Prostate gland (tissue), 2 donors: ENCODE results near the gene CHFR. TPM values are rescaled to one million over a fixed set of nuclear protein-coding genes. Genes with fewer than 3 reads are reported as not detected.
"Not testable (repeated sequence)": the region's sequence is repeated elsewhere in the genome, so short reads cannot be mapped to it uniquely, and the experiment has no call there.

Experiments
- DNase-seq: peaks from one replicate; pipeline ENCODE4 v3.0.0-alpha.2; 2019; ENCODE audit warnings: low spot score
- H3K27ac ChIP-seq, 2 donors: fragments of 200-600 bp; sonication (generic); 2 replicates each; pipeline ENCODE4 v1.5.1; 2017 to 2019
- H3K27me3 ChIP-seq: fragments of 200-600 bp; sonication (generic); replicated peaks from 2 replicates; pipeline ENCODE4 v1.5.1; 2019; ENCODE audit not compliant: insufficient read depth
- H3K36me3 ChIP-seq, 2 donors: fragments of 200-600 bp; sonication (generic); 1 replicate in 1 of 2; 2 replicates in 1 of 2; pipeline versions ENCODE4 v1.5.1 to v1.8.1; 2017 to 2019
- H3K4me1 ChIP-seq: fragments of 200-600 bp; sonication (generic); replicated peaks from 2 replicates; pipeline ENCODE4 v1.5.1; 2019
- H3K4me3 ChIP-seq, 2 donors: fragments of 200-600 bp; sonication (generic); 2 replicates each; pipeline ENCODE4 v1.5.1; 2017 to 2019
- H3K9me3 ChIP-seq: fragments of 200-600 bp; sonication (generic); 2 replicates; pipeline ENCODE4 v1.5.1; 2017
- POLR2A ChIP-seq: fragments of 450-650 bp; IDR thresholded peaks from one replicate; pipeline ENCODE4 v1.6.1; 2016; ENCODE audit warnings: antibody characterized with exemption, mild to moderate bottlenecking
- POLR2AphosphoS5 ChIP-seq: sonication (generic); formaldehyde crosslinking; IDR thresholded peaks from one replicate; pipeline ENCODE4 v1.6.1; 2017; ENCODE audit warnings: antibody characterized with exemption
- WGBS: methylation state at CpG from one replicate; pipeline ENCODE4 v1.1.5; 2018; 5-methylcytosine and 5-hydroxymethylcytosine counted together
- intact Hi-C: fragments of 100-400 bp; cut with DNase I; formaldehyde crosslinking; loops from one replicate; pipeline ENCODE4 v1.14.2; 2022
- total RNA-seq, 2 donors: library from RNA; depleted of rRNA; stranded (reverse); fragments of >200 nt; gene quantifications; one replicate each; pipeline ENCODE4 v1.1.0, GENCODE V29; 2016
- TF ChIP-seq, protein P1 (sequence below), 4 experiments: fragments of 200-600 bp in 2 of 4; fragments of 450-650 bp in 2 of 4; sonication (generic) in 2 of 4; IDR thresholded peaks; 1 replicate in 3 of 4; 2 replicates in 1 of 4; pipeline ENCODE4 v1.5.1; 2016 to 2019; ENCODE audit warnings: antibody characterized with exemption in 4 of 4, mild to moderate bottlenecking in 2 of 4, moderate library complexity in 2 of 4

The CHFR gene
- total RNA-seq, 2 donors from 2014 or later: 18.7 to 52.3 TPM

DNA sequence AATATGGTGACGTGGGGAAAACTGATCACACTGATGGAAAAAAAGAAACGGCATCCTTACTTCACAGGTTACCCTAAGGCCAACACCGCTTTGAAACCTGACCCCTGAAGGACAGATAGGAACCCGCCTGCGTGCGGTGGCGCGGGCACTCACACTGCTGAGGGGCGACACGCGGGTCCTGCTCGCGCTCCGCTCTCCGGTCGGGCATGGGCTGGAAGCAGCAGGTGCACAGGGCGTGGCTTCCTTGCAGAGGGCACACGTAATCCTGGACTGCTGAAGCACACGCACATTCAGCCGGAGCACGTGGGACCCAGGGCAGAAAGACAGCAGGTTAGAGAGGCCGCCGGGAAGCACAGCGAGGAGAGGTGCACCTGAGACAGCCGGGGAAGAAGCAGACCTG is 35.9 kb downstream of the CHFR start:
- Histone ChIP-seq H3K4me3 (no peak overlapping the region), H3K36me3 (peaks cover 17 to 22% of the 10 kb centered on the region in 2 donors), H3K4me1 (no peaks in the 10 kb centered on the region), H3K9me3 (no peaks in the 10 kb centered on the region), H3K27ac (no peak overlapping the region), H3K27me3 (no peaks in the 10 kb centered on the region)
- 92% methylated on average over 25 of the region's 25 CpGs for WGBS
- DNase-seq: no peak
- intact Hi-C loops: no loop called here
- TF ChIP-seq, protein P1, sequence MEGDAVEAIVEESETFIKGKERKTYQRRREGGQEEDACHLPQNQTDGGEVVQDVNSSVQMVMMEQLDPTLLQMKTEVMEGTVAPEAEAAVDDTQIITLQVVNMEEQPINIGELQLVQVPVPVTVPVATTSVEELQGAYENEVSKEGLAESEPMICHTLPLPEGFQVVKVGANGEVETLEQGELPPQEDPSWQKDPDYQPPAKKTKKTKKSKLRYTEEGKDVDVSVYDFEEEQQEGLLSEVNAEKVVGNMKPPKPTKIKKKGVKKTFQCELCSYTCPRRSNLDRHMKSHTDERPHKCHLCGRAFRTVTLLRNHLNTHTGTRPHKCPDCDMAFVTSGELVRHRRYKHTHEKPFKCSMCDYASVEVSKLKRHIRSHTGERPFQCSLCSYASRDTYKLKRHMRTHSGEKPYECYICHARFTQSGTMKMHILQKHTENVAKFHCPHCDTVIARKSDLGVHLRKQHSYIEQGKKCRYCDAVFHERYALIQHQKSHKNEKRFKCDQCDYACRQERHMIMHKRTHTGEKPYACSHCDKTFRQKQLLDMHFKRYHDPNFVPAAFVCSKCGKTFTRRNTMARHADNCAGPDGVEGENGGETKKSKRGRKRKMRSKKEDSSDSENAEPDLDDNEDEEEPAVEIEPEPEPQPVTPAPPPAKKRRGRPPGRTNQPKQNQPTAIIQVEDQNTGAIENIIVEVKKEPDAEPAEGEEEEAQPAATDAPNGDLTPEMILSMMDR (IDR thresholded peaks at IDR 0.05): no peak
- TF ChIP-seq POLR2A (no peak), POLR2AphosphoS5 (no peak)

- peaks cover 12 to 18% of the 10 kb centered on the region in 2 donors for H3K36me3 ChIP-seq
- no peak overlapping the region for H3K4me3 ChIP-seq
- no peak for DNase-seq
- TF ChIP-seq, protein P1 (IDR thresholded peaks at IDR 0.05): no peak
- TF ChIP-seq POLR2A (no peak), POLR2AphosphoS5 (no peak)
- no peaks in the 10 kb centered on the region for H3K4me1 ChIP-seq
- no peak overlapping the region for H3K27ac ChIP-seq
- intact Hi-C loops: no loop called here
- 95% methylated on average over 9 of the region's 16 CpGs for WGBS
- no peaks in the 10 kb centered on the region for H3K27me3 ChIP-seq
- H3K9me3 ChIP-seq: no peaks in the 10 kb centered on the region
These were observed 37.1 kb downstream of the CHFR start for GRCh38 chr12:132850291-132850690.

GRCh38 chr12:132848521-132848920 is 38.9 kb downstream of the CHFR start:
- intact Hi-C loops: no loop called here
- Histone ChIP-seq H3K9me3 (no peaks in the 10 kb centered on the region), H3K4me1 (no peaks in the 10 kb centered on the region), H3K27ac (no peak overlapping the region), H3K36me3 (peaks cover 10 to 12% of the 10 kb centered on the region in 2 donors), H3K27me3 (no peaks in the 10 kb centered on the region), H3K4me3 (no peak overlapping the region)
- TF ChIP-seq, protein P1 (IDR thresholded peaks at IDR 0.05): no peak
- TF ChIP-seq POLR2A: no peak
- TF ChIP-seq POLR2AphosphoS5: no peak
- WGBS: 90% methylated on average over 13 of the region's 13 CpGs
- no peak for DNase-seq

- Histone ChIP-seq H3K9me3 (no peaks in the 10 kb centered on the region), H3K4me3 (no peak overlapping the region), H3K27me3 (no peaks in the 10 kb centered on the region), H3K36me3 (peaks cover 10 to 13% of the 10 kb centered on the region in 2 donors), H3K4me1 (no peaks in the 10 kb centered on the region), H3K27ac (no peak overlapping the region)
- no peak for DNase-seq
- WGBS: 81% methylated on average over 30 of the region's 30 CpGs
- intact Hi-C loops: no loop called here
- TF ChIP-seq, protein P1 (IDR thresholded peaks at IDR 0.05): no peak
- TF ChIP-seq POLR2AphosphoS5: no peak
- no peak for TF ChIP-seq POLR2A
These were observed 39.7 kb downstream of the CHFR start for GRCh38 chr12:132847363-132848356.

DNA sequence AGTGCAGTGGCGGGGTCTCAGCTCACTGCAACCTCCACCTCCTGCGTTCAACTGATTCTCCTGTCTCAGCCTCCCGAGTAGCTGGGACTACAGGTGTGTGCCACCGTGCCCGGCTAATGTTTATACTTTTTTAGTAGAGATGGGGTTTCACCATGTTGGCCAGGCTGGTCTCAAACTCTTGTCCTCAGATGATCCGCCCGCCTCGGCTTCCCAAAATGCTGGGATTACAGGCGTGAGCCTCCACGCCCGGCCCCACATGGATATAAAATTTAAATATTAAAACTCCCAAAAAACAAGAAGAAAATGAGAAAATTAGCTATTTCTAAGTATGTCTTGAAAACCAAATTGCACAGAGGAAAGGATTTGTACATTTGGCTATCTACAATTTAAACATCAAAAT is 42.7 kb downstream of the CHFR start:
- H3K4me1 ChIP-seq, H3K9me3 ChIP-seq, H3K4me3 ChIP-seq, H3K27me3 ChIP-seq, intact Hi-C loops, DNase-seq, H3K27ac ChIP-seq: not testable (repeated sequence)
- WGBS: 98% methylated on average over 11 of the region's 11 CpGs
- peaks cover 8 to 16% of the 10 kb centered on the region in 2 donors for H3K36me3 ChIP-seq
